SHP77 treated with DMSO at 0.1 percent for 48 hours (cell line): Measurements from ENCODE around the gene HCFC1R1.
A peak's percentile ranks its signal among the peaks of the same experiment; 100 is the strongest.

Experiments
- DNase-seq: peaks from one replicate; lab custom pipeline; 2025; lab: John Stamatoyannopoulos, UW

The HCFC1R1 gene

DNA sequence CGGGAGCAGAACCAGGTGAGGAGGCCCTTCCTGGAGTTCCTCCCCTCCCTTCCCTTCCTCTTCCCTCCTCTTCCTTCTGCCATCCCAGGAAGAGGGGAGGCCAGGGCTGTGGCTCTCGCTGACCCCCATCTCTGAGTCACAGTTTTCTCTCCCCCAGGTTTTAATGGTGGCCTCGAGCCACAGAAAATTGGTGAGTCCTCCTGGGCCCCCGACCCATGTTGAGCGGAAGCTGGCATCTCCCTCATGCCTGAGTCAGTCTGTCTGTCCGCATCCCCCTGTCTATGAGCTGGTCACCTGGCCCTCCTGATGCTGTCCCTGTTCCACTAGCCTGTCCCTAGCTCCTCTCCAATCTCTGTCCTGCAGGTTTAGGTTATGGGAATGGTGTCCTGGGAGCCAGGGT, 23.8 kb downstream of the HCFC1R1 start:
- no peak for DNase-seq

DNA sequence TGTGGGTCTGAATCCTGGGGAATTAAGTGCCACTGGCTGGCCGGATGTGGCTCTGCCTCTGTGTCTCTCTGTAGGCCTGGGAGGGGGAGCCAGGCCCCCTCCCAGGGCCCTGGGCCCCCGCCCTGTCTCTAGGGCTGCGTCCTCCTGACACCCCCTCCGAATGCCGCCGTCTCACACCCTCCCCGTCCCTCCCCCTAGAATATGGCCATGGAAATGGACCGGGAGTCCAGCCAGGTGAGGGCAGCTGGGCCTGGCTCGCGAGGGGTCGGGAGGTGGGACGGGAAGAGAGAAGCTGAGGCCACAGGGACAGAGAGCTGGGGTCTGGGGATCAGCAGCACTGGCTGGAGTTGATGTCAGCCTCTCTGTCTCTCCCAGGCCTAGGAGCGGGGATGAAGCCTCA, 27.4 kb downstream of the HCFC1R1 start:
- no peak for DNase-seq

- DNase-seq: no peak
Measured at GRCh38 chr16:2992383-2993081, 31.2 kb downstream of the HCFC1R1 start.

GRCh38 chr16:2991566-2992261, 32.0 kb downstream of the HCFC1R1 start:
- DNase-seq: no peak

GRCh38 chr16:2990891-2991290, 32.9 kb downstream of the HCFC1R1 start:
- no peak for DNase-seq

- no peak for DNase-seq
Measured at GRCh38 chr16:2988590-2989099, 35.1 kb downstream of the HCFC1R1 start.

DNA sequence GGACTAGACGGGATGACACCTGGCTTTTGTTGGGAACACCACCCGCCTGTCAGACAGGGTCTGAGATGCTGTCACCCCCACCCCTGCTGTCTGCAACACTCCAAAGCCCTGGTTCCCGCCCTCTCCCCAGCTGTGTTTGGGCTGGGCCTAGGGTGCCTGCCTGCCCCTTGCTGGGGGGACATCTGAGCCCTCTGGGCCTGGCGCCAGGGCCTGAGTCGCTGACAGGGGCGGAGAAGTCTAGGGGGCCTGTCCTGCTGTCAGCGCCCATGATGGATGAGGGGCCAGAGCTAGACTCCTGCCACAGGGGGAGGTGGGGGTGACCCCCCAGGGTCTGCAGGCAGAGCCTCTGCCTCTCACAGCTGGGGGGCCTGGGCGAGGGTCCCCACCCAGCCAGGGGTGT, 35.9 kb downstream of the HCFC1R1 start:
- no peak for DNase-seq

DNA sequence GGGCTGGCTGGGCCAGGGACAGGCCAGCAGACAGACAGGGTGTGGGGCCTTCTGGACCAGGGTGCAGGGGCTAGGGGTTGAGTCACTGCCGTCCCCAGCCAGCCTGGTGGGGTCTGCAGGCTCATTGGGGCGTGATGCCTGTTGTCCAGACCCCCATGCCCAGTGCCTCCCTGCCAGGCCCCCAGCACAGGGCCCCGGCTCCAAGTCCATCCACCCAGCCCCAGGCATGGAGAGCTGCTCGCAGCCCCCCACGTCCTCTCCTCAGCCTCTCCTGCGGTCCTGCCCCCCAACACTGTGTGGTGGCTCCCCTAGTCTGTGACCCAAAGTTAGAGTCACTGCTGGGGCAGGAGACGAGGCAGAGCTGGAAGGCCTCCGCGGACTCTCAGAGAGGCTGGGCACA, 36.5 kb downstream of the HCFC1R1 start:
- DNase-seq: no peak

DNA sequence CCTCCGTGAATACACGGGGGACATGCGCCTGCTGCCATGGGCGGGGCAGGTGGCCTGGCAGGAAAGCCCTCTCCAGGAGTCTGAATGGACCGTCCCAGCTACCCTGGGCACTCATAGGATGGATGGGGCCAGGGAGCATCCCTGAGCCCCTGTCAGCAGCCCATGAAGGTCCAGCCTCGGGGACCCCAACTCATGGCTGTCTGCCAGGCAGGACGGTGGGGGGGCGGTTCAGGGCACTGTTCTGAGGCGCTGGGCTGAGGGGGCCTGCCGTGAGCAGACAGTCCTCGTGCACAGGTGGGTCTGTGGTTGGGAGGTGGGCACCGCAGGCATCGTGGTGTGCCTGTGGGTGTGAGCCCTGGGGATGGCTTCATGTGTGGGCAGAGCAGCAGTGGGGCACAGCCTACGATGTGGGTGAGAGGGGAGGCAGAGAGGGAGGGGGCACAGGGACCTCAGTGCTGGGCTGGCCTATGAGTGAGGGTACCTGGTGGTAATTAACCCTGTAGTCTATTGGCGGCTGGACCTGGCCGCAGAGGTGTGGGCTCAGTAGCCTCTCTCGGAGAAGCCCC, 37.0 kb downstream of the HCFC1R1 start:
- DNase-seq: no peak

- peak; percentile 6 for DNase-seq
Measured at GRCh38 chr16:2985893-2986355, 37.8 kb downstream of the HCFC1R1 start.

DNA sequence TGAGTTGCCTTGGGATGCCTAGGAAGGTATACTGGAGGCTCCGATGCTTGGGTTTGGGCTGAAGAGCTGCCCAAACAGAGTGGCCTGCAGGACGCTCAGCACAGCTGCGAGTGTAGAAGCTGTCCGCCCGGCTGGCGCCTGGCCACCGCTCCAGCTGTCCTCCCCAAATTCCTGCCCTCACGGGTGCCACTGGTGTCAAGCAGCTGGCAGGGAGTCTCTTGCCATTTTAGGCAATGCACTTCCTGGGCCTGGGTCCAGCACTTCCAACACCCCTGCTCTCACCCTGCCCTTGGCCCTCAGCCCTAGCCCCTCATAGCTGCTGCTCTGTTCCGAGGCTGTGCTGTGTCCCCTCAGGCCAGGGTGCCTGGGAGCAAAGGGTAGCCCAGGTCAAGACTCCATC, 38.3 kb downstream of the HCFC1R1 start:
- no peak for DNase-seq

- peak; percentile 42 for DNase-seq
Measured at GRCh38 chr16:2983706-2984136, 40.0 kb downstream of the HCFC1R1 start.

DNA sequence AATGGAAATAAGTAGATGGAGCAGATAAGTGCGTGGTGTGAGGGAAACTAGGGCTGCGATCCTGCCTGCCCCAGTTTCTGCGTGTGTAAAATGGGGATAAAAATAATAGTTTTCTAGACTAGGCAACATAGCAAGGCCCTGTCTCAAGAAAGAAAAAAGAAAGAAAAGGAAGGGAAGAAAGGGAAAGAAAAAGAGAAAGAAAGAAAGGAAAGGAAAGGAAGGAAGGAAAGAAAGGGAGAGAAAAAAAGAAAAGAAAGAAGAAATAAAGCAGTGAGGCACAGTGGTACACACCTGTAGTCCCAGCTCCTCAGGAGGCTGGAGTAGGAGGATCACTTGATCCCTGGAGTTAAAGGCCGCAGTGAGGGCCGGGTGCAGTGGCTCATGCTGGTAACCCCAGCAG, 41.3 kb downstream of the HCFC1R1 start:
- no peak for DNase-seq

DNA sequence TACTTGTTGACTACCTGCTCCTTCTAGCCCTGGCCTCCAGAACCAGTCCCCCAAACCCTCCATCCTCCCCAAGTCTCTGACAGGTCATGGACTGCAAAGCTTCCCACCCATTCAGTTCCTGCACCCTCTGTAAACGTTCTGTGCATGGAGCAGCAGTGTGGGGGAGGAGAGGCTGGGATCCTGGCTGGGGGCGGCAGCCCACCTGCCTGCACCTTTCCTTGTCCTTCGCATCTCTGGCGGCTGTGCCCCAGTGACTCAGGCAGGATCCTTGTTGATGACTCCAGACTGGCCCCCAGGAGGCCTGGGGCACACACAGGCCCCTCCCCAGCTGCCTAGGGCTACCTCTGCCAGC, 41.9 kb downstream of the HCFC1R1 start:
- DNase-seq: no peak

DNA sequence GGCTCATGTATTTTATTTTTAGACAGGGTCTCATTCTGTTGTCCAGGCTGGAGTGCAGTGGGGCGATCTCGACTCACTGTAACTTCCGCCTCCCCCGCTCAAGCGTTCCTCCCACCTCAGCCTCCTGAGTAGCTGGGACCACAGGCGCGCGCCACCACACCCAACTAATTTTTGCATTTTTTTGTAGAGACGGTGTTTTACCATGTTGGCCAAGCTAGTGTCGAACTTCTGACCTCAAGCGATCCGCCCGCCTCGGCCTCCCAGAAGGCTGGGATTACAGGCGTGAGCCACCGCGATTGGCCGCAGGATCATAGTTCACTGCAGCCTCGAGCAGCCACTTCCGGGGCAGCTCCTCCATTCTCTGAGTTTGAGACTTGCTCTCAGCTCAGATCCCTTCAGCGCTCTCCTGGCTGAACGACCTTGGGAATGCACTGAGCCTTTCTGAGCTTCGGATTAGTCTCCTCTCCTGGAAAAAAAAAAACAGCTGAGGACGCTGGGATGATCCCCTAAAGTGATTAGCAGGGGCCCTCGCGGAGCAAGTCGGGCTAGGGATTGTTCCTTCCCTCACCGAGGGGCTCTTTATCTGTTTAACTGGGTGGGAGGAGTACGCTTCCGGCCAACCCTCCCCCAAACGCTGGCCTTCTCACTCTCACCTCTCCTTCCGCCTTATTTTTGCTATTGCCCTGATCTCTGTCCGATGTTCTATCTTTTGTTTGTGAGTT, 42.4 kb downstream of the HCFC1R1 start:
- DNase-seq: no peak

DNA sequence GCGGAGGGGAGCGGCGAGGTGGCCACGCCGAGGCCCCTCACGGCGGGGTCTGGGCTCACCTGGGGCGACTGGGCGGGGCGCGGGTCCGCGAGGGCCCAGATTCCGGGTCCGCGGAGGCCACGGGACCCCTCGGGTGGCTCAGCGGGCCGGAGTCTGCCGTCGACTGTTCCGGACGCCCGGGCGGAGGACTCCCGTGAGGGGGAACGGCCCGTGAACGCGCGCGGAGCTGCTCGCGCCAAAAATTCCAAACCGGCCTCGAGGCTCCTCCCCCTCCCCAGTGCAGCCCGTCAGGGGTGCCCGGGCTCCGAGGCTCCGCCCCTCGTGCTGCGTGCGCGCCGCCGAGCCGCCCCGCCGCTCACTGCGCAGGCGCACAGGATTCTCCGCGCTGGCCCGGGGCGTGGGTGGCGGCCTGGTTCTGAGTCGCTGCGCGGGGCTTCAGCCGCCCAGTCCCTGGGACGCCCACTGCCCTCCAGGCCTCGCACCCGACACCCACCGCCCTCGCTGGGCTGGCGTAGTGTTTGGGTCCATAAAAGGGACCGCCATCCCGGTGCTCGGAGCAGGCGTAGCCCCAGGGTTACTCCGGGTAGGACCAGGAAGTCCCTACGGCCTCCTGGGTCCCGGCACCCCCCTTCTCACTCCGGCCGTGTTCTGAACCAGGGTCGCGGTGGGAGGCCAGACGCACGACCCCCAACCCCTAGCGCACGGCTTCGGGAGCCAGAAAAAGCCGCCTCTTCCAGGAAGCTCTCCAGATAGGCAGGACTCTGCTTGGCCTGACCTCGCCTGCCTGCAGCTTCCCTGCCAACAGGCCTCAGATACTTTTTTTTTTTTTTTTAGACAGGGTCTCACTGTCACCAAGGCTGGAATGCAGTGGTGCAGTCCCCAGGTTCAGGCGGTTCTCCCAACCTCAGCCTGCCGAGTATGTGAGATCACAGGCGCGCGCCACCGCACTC, 43.2 kb downstream of the HCFC1R1 start, which contains the start of gene PKMYT1:
Gene PKMYT1 (minus strand): TSS at position 220 of the 950 bp plus-strand sequence. CDS start 789 bp downstream, outside the sequence.
- DNase-seq: peak; percentile 42

- no peak for DNase-seq
Measured at GRCh38 chr16:2979669-2980226, 44.0 kb downstream of the HCFC1R1 start.

GRCh38 chr16:2977440-2977839, 46.3 kb downstream of the HCFC1R1 start:
- DNase-seq: peak; percentile 11

DNA sequence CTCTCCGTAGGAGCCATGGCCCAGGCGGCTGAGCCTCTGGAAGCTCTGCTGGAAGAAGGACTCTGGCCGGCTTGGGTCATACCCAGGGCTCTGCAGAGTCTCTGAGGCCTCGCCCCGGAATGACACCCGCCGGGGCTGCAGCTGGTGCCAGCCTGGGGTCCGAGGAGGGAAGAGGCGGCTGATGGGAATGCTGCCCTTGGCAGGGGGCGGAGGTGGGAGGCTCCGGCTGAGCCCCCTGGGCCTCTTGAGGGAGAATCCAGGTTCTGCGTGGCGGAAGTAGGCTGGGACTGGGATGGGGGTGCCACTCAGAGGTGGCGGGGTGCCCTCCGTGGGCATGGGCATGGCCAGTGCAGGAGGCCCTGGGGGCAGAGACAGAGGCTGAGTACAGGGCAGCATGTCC, 47.1 kb downstream of the HCFC1R1 start:
- DNase-seq: no peak

GRCh38 chr16:2976201-2976600, 47.5 kb downstream of the HCFC1R1 start:
- no peak for DNase-seq
